T-helper 1 cell treated with Interleukin-12 subunit alpha and Interleukin-12 subunit beta and Interleukin-4 antibody, amounts not matched to agents 30 μg/mL and 1 μg/mL, for 36 hours (primary cell): ENCODE results near the gene PPIL3.
A peak's percentile ranks its signal among the peaks of the same experiment; 100 is the strongest.

Experiments
- H3K27ac Mint-ChIP-seq: one replicate; pipeline ENCODE4 v1.8.0; 2021; ENCODE audit warnings: mild to moderate bottlenecking, mixed read lengths
- H3K27me3 Mint-ChIP-seq: one replicate; pipeline ENCODE4 v1.8.0; 2021; ENCODE audit warnings: low read depth, mixed read lengths
- H3K36me3 Mint-ChIP-seq: one replicate; pipeline ENCODE4 v1.8.0; 2021; ENCODE audit warnings: low read depth, mixed read lengths
- H3K4me1 Mint-ChIP-seq: one replicate; pipeline ENCODE4 v1.8.0; 2021; ENCODE audit warnings: low read depth, mixed read lengths
- H3K4me3 Mint-ChIP-seq: one replicate; pipeline ENCODE4 v1.8.0; 2021; ENCODE audit warnings: mild to moderate bottlenecking, moderate library complexity, mixed read lengths
- H3K9me3 Mint-ChIP-seq: one replicate; pipeline ENCODE4 v1.8.0; 2021; ENCODE audit warnings: mixed read lengths

The PPIL3 gene

GRCh38 chr2:200871151-200871550 lies 17.7 kb downstream of the PPIL3 start:
- Mint-ChIP-seq H3K4me3 (no peak overlapping the region), H3K27ac (no peak overlapping the region), H3K9me3 (no peaks in the 10 kb centered on the region), H3K36me3 (peaks cover 40% of the 10 kb centered on the region), H3K27me3 (no peaks in the 10 kb centered on the region), H3K4me1 (peaks cover 8% of the 10 kb centered on the region)

- no peak overlapping the region for H3K4me3 Mint-ChIP-seq
- H3K9me3 Mint-ChIP-seq, result no peaks in the 10 kb centered on the region
- H3K27me3 Mint-ChIP-seq, result no peaks in the 10 kb centered on the region
- no peak overlapping the region for H3K27ac Mint-ChIP-seq
- H3K4me1 Mint-ChIP-seq, result peaks cover 12% of the 10 kb centered on the region
- H3K36me3 Mint-ChIP-seq, result peaks cover 29% of the 10 kb centered on the region
These were observed 19.9 kb downstream of the PPIL3 start for GRCh38 chr2:200869014-200869413.

GRCh38 chr2:200864176-200865034 lies 24.5 kb downstream of the PPIL3 start, which contains the start of gene CLK1:
TSS of gene CLK1 (minus strand) at chr2:200864658. CDS start at chr2:200861862, 2,796 bp downstream.
- Mint-ChIP-seq H3K36me3 (peaks cover 44% of the 10 kb centered on the region), H3K4me3 (peak within 1 kb of the TSS; percentile 96), H3K9me3 (no peaks in the 10 kb centered on the region), H3K27ac (peak within 1 kb of the TSS; percentile 99), H3K27me3 (no peaks in the 10 kb centered on the region), H3K4me1 (peaks cover 34% of the 10 kb centered on the region)

DNA sequence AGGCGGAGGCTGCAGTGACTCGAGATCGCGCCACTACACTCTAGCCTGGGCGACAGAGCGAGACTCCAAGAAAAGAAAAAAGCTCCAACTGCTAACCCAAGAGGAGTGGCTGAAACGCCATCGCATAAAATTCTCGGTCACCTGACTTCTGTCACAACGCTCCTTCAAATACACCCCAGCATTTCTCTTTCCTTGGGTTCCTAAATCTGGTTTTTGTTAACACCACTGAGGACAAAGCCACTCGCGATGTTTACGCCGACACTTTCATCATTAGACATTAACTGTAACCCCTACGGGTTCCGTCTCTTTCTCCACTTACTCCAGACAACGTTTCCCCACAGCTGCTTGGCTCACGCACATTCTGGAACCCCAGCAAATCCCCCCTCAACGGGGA lies 25.1 kb downstream of the PPIL3 start:
- Mint-ChIP-seq H3K9me3 (no peaks in the 10 kb centered on the region), H3K4me1 (peaks cover 31% of the 10 kb centered on the region), H3K36me3 (peaks cover 42% of the 10 kb centered on the region), H3K4me3 (peak overlapping the region; percentile 96), H3K27ac (peak overlapping the region; percentile 99), H3K27me3 (no peaks in the 10 kb centered on the region)

DNA sequence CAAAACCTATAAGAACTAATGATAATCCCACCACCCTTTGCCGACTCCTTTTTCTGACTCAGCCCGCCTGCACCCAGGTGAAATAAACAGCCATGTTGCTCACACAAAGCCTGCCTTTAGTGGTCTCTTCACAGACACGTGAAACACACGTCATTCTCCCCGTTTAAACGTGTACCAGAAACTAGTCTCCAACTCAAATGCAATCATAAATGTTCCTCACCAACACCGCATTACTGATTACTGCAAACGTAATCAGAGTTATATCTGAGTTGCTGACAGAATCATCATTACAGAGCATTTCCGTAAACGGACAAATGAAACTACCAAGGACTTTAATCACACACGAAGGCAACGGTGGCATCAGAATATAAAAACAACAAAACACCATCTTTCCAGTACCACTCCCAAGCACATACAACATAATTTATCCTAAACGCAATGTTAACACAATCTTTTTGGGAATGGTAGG lies 26.3 kb downstream of the PPIL3 start:
- peak overlapping the region; percentile 96 for H3K4me3 Mint-ChIP-seq
- no peaks in the 10 kb centered on the region for H3K27me3 Mint-ChIP-seq
- peaks cover 52% of the 10 kb centered on the region for H3K36me3 Mint-ChIP-seq
- peak overlapping the region; percentile 99 for H3K27ac Mint-ChIP-seq
- no peaks in the 10 kb centered on the region for H3K9me3 Mint-ChIP-seq
- H3K4me1 Mint-ChIP-seq, result peaks cover 39% of the 10 kb centered on the region

- Mint-ChIP-seq H3K27ac (peak overlapping the region; percentile 99), H3K4me1 (peaks cover 40% of the 10 kb centered on the region), H3K27me3 (no peaks in the 10 kb centered on the region)
These were observed 27.2 kb downstream of the PPIL3 start for GRCh38 chr2:200861617-200862155.

GRCh38 chr2:200860092-200860795 lies 28.6 kb downstream of the PPIL3 start:
- H3K27me3 Mint-ChIP-seq, result no peaks in the 10 kb centered on the region

More at GRCh38 chr2:200861617-200862155, 27.2 kb downstream of the PPIL3 start:
- H3K36me3 Mint-ChIP-seq, result peaks cover 58% of the 10 kb centered on the region
- H3K4me3 Mint-ChIP-seq, result peak overlapping the region; percentile 96
- no peaks in the 10 kb centered on the region for H3K9me3 Mint-ChIP-seq

GRCh38 chr2:200856806-200857205 lies 32.1 kb downstream of the PPIL3 start:
- peaks cover 41% of the 10 kb centered on the region for H3K4me1 Mint-ChIP-seq
- H3K27me3 Mint-ChIP-seq, result no peaks in the 10 kb centered on the region
- peaks cover 68% of the 10 kb centered on the region for H3K36me3 Mint-ChIP-seq
- no peaks in the 10 kb centered on the region for H3K9me3 Mint-ChIP-seq
- no peak overlapping the region for H3K27ac Mint-ChIP-seq
- no peak overlapping the region for H3K4me3 Mint-ChIP-seq

More at GRCh38 chr2:200860092-200860795, 28.6 kb downstream of the PPIL3 start:
- peak overlapping the region; percentile 81 for H3K4me3 Mint-ChIP-seq
- peaks cover 64% of the 10 kb centered on the region for H3K36me3 Mint-ChIP-seq
- no peaks in the 10 kb centered on the region for H3K9me3 Mint-ChIP-seq
- peaks cover 44% of the 10 kb centered on the region for H3K4me1 Mint-ChIP-seq
- H3K27ac Mint-ChIP-seq, result peak overlapping the region; percentile 79

GRCh38 chr2:200852605-200853004 lies 36.3 kb downstream of the PPIL3 start:
- Mint-ChIP-seq H3K4me1 (peaks cover 18% of the 10 kb centered on the region), H3K27ac (no peak overlapping the region), H3K27me3 (no peaks in the 10 kb centered on the region), H3K9me3 (no peaks in the 10 kb centered on the region), H3K4me3 (no peak overlapping the region), H3K36me3 (peaks cover 50% of the 10 kb centered on the region)

DNA sequence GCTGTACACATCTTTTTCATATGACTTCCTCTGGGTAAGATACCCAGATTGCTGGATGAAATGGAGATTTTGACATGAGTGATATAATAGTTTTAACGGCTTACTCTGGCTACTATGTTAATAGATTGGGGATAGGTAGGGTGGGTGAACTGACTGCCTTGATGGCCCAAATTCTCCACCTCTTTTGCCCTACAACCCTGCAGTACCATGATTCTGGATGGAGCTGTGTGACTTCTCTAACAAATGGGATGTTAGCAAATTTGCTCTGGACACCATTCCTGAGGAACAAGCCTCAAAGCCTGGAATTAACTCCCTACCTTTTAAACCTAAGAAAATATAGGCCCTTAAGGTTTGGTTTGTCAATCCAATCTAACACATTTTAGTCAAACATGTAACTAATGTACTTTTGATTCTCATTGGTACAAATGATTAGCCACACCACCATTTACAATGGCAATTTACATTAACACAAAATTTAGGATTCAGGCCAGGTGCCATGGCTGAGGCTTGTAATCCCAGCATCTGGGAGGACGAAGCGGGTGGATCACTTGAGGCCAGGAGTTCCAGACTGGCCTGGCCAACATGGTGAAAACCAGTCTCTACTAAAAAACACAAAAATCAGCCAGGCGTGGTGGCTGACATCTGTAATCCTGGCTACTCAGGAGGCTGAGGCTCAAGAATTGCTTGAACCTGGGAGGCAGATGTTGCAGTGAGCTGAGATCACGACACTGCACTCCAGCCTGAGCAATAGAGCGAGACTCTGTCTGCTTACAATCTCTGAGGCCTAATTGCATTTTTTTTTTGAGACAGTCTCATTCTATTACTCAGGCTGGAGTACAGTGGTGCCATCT lies 37.3 kb downstream of the PPIL3 start:
- Mint-ChIP-seq H3K36me3 (peaks cover 41% of the 10 kb centered on the region), H3K4me3 (no peak overlapping the region), H3K9me3 (no peaks in the 10 kb centered on the region), H3K27me3 (no peaks in the 10 kb centered on the region), H3K27ac (no peak overlapping the region), H3K4me1 (peaks cover 14% of the 10 kb centered on the region)

DNA sequence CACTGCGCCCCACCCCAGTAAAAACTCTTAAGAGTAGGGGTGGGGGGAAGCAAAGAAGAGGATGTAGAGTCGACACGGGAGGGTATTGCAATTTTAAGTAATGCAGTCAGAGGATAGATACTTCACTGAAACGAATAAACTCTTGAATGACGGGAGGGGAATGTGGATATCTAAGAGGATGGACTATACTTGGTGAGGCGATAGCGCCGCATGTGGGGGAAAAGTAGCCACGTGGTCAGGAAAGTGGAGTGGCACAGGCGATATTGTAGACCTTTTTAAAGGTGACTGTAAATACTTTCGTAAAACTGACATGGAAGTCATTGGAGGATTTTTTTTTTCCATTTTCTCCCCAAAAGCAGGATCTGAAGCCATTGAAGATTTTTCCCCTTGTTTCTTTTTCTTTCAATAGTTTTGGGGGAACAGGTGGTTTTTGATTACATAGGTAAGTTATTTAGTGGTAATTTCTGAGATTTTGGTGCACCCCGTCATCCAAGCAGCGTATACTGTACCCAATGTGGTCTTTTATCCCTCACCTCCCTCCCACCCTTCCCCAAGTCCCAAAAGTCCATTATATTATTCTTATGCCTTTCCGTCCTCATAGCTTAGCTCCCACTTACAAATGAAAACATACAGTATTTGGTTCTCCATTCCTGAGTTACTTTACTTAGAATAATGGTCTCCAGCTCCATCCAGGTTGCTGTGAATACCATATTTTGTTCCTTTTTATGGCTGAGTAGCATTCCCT lies 38.2 kb downstream of the PPIL3 start:
- H3K27ac Mint-ChIP-seq, result no peak overlapping the region

GRCh38 chr2:200847939-200848338 lies 40.9 kb downstream of the PPIL3 start:
- Mint-ChIP-seq H3K4me1 (peaks cover 12% of the 10 kb centered on the region), H3K27ac (no peak overlapping the region), H3K4me3 (no peak overlapping the region), H3K36me3 (peaks cover 22% of the 10 kb centered on the region), H3K9me3 (no peaks in the 10 kb centered on the region), H3K27me3 (no peaks in the 10 kb centered on the region)

More for the DNA sequence above, 38.2 kb downstream of the PPIL3 start:
- Mint-ChIP-seq H3K4me1 (peaks cover 12% of the 10 kb centered on the region), H3K27me3 (no peaks in the 10 kb centered on the region), H3K4me3 (no peak overlapping the region), H3K36me3 (peaks cover 36% of the 10 kb centered on the region), H3K9me3 (no peaks in the 10 kb centered on the region)

DNA sequence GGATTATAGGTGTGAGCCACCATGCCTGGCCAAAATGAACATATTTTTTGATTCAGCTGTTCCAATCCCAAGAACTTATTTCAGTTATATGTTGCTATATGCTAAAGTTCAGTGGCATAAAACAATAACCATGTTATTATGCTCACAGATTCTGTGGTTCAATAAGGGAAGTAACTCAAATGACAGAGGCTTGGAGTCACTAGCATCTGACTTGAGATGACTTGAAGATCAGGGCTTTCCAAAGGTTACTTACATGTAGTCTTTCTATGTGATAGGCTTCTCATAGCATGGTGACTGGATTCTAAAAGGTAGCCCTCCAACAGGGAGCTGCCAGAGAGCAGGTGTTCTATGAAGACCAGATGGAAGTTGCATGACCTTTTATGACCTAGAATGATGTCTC lies 41.6 kb downstream of the PPIL3 start:
- Mint-ChIP-seq H3K27ac (no peak overlapping the region), H3K27me3 (no peaks in the 10 kb centered on the region), H3K36me3 (peaks cover 15% of the 10 kb centered on the region), H3K4me1 (peaks cover 7% of the 10 kb centered on the region), H3K9me3 (no peaks in the 10 kb centered on the region), H3K4me3 (no peak overlapping the region)
